ENCODE data around the gene HUNK. TPM values are rescaled to one million over a fixed set of nuclear protein-coding genes. Genes with fewer than 3 reads are reported as not detected.
"Not testable (repeated sequence)": the region's sequence is repeated elsewhere in the genome, so short reads cannot be mapped to it uniquely, and the experiment has no call there.

HUNK gene
- total RNA-seq, 1 donor from 2014 or later: 2.8 TPM

GRCh38 chr21:31938330-31939301, 65.8 kb downstream of the HUNK start:
- H3K4me3 ChIP-seq (ENCODE audit: low read depth, low read length): no peak overlapping the region
- DNase-seq (ENCODE audit: low read depth): no peak
- no peak for TF ChIP-seq CTCF (conservative IDR thresholded peaks at IDR 0.05; ENCODE audit: low read depth, low read length)

GRCh38 chr21:31941694-31942093, 68.9 kb downstream of the HUNK start:
- no peak for TF ChIP-seq CTCF (conservative IDR thresholded peaks at IDR 0.05; ENCODE audit: low read depth, low read length)
- DNase-seq (ENCODE audit: low read depth): no peak
- no peak overlapping the region for H3K4me3 ChIP-seq (ENCODE audit: low read depth, low read length)

- DNase-seq (ENCODE audit: low read depth): no peak
- no peak for TF ChIP-seq CTCF (conservative IDR thresholded peaks at IDR 0.05; ENCODE audit: low read depth, low read length)
- no peak overlapping the region for H3K4me3 ChIP-seq (ENCODE audit: low read depth, low read length)
These were observed 70.7 kb downstream of the HUNK start for GRCh38 chr21:31943561-31943960.

- no peak overlapping the region for H3K4me3 ChIP-seq (ENCODE audit: low read depth, low read length)
- TF ChIP-seq CTCF (conservative IDR thresholded peaks at IDR 0.05; ENCODE audit: low read depth, low read length): no peak
- DNase-seq (ENCODE audit: low read depth): no peak
These were observed 72.3 kb downstream of the HUNK start for GRCh38 chr21:31945141-31945540.

GRCh38 chr21:31945546-31945945, 72.7 kb downstream of the HUNK start:
- no peak for DNase-seq (ENCODE audit: low read depth)
- no peak overlapping the region for H3K4me3 ChIP-seq (ENCODE audit: low read depth, low read length)
- TF ChIP-seq CTCF (conservative IDR thresholded peaks at IDR 0.05; ENCODE audit: low read depth, low read length): no peak

- no peak for DNase-seq (ENCODE audit: low read depth)
- TF ChIP-seq CTCF (conservative IDR thresholded peaks at IDR 0.05; ENCODE audit: low read depth, low read length): no peak
- H3K4me3 ChIP-seq (ENCODE audit: low read depth, low read length): no peak overlapping the region
These were observed 73.4 kb downstream of the HUNK start for GRCh38 chr21:31946231-31946630.

- not testable (repeated sequence) for DNase-seq (ENCODE audit: low read depth); H3K4me3 ChIP-seq (ENCODE audit: low read depth, low read length)
These were observed 74.2 kb downstream of the HUNK start for GRCh38 chr21:31946876-31947550.

All from epithelial cell of proximal tubule (primary cell).